HL-60 (cell line): ENCODE results near the gene DNAH7.

Experiments used
- DNase-seq, 2 experiments: peaks; one replicate each; pipeline ENCODE4 v3.0.0-alpha.2; 2010 to 2020; ENCODE audit warnings: low read depth in 1 of 2, low spot score in 1 of 2
- H3K27ac ChIP-seq: fragments of 250-450 bp; sonication (Bioruptor Pico); replicated peaks from 2 replicates; pipeline ENCODE4 v1.5.1; 2020; ENCODE audit warnings: mild to moderate bottlenecking, moderate library complexity
- H3K27me3 ChIP-seq: fragments of 250-450 bp; sonication (Bioruptor Pico); 2 replicates; pipeline ENCODE4 v1.5.1; 2021; ENCODE audit warnings: mild to moderate bottlenecking, moderate library complexity; ENCODE audit not compliant: insufficient read depth, poor library complexity, severe bottlenecking
- H3K4me3 ChIP-seq: replicated peaks from 2 replicates; pipeline ENCODE4 v1.5.1; 2011; ENCODE audit warnings: mild to moderate bottlenecking, control low read depth, low read length; ENCODE audit not compliant: insufficient read depth
- CTCF ChIP-seq: IDR thresholded peaks from one replicate; pipeline ENCODE4 v1.5.1; 2011; ENCODE audit warnings: low read length, control low read depth, inconsistent platforms; ENCODE audit not compliant: insufficient read depth
- GABPA ChIP-seq: IDR thresholded peaks from 2 replicates; pipeline ENCODE4 v1.6.1; 2012; ENCODE audit warnings: low read depth
- POLR2AphosphoS5 ChIP-seq: IDR thresholded peaks from 2 replicates; pipeline ENCODE4 v1.6.1; 2012; ENCODE audit warnings: low read depth
- REST ChIP-seq: IDR thresholded peaks from 2 replicates; pipeline ENCODE4 v1.6.1; 2012; ENCODE audit warnings: low read depth; ENCODE audit not compliant: insufficient replicate concordance
- SPI1 ChIP-seq: IDR thresholded peaks from 2 replicates; pipeline ENCODE4 v1.6.1; 2012; ENCODE audit warnings: low read depth, mild to moderate bottlenecking, borderline replicate concordance

Gene DNAH7

GRCh38 chr2:195813421-195813820, 255.2 kb downstream of the DNAH7 start:
- Histone ChIP-seq H3K27ac (no peak overlapping the region), H3K4me3 (no peak overlapping the region), H3K27me3 (no peaks in the 10 kb centered on the region)
- no peak for DNase-seq
- no peak for TF ChIP-seq CTCF

GRCh38 chr2:195810340-195811098, 258.1 kb downstream of the DNAH7 start:
- no peak overlapping the region for H3K27ac ChIP-seq

GRCh38 chr2:195808189-195808588, 260.4 kb downstream of the DNAH7 start:
- no peak overlapping the region for H3K4me3 ChIP-seq
- TF ChIP-seq REST (no peak), SPI1 (no peak), POLR2AphosphoS5 (no peak), GABPA (no peak), CTCF (no peak)
- H3K27me3 ChIP-seq = no peaks in the 10 kb centered on the region
- DNase-seq = no peak
- no peak overlapping the region for H3K27ac ChIP-seq

More at GRCh38 chr2:195810340-195811098, 258.1 kb downstream of the DNAH7 start:
- Histone ChIP-seq H3K4me3 (no peak overlapping the region), H3K27me3 (no peaks in the 10 kb centered on the region)
- TF ChIP-seq REST (no peak), GABPA (no peak), POLR2AphosphoS5 (no peak), CTCF (no peak), SPI1 (no peak)
- DNase-seq = no peak
